A549 (cell line): ENCODE measurements around the gene SLC5A3.

Source experiments
- BCL3 ChIP-seq: fragments of >200 bp; sonication (Bioruptor Twin); formaldehyde crosslinking; IDR thresholded peaks from 3 replicates; pipeline ENCODE4 v1.6.1; 2016
- CBX2 ChIP-seq: fragments of 200-600 bp; sonication (generic); IDR thresholded peaks from 2 replicates; pipeline ENCODE4 v1.6.1; 2016; ENCODE audit warnings: low read depth, mild to moderate bottlenecking, borderline replicate concordance
- CEBPB ChIP-seq, 2 experiments: fragments of >200 bp in 1 of 2; sonication (Bioruptor Twin) in 1 of 2; formaldehyde crosslinking in 1 of 2; IDR thresholded peaks; 2 replicates each; pipeline ENCODE4 v1.6.1; 2012 to 2016
- CHD4 ChIP-seq: fragments of 200-600 bp; sonication (generic); IDR thresholded peaks from 2 replicates; pipeline ENCODE4 v1.6.1; 2016; ENCODE audit warnings: antibody characterized with exemption, mild to moderate bottlenecking, borderline replicate concordance
- CTCF ChIP-seq: fragments of >200 bp; sonication (Bioruptor Twin); formaldehyde crosslinking; IDR thresholded peaks from 3 replicates; pipeline ENCODE4 v1.5.1; 2016
- E2F6 ChIP-seq: IDR thresholded peaks from 2 replicates; pipeline ENCODE4 v1.6.1; 2012; ENCODE audit warnings: low read depth, borderline replicate concordance
- EP300 ChIP-seq, 2 experiments: fragments of >200 bp; sonication (Bioruptor Twin); formaldehyde crosslinking; IDR thresholded peaks; 2 replicates in 1 of 2; 3 replicates in 1 of 2; pipeline ENCODE4 v1.6.1; 2016 to 2017
- HES2 ChIP-seq: fragments of >200 bp; sonication (Bioruptor Twin); formaldehyde crosslinking; IDR thresholded peaks from 2 replicates; pipeline ENCODE4 v1.6.1; 2016
- JUNB ChIP-seq: fragments of >200 bp; sonication (Bioruptor Twin); formaldehyde crosslinking; IDR thresholded peaks from 2 replicates; pipeline ENCODE4 v1.6.1; 2016
- MAX ChIP-seq: IDR thresholded peaks from 2 replicates; pipeline ENCODE4 v1.6.1; 2012
- NR3C1 ChIP-seq: fragments of >200 bp; sonication (Bioruptor Twin); formaldehyde crosslinking; IDR thresholded peaks from 3 replicates; pipeline ENCODE4 v1.6.1; 2017
- POLR2A ChIP-seq: IDR thresholded peaks from 2 replicates; pipeline ENCODE4 v1.6.1; 2012; ENCODE audit warnings: mild to moderate bottlenecking, low read length
- POLR2AphosphoS2 ChIP-seq: conservative IDR thresholded peaks from 2 replicates; pipeline ENCODE4 v1.6.1; 2012; ENCODE audit warnings: low read length, improper control_type of control experiment, inconsistent platforms
- ZFP36 ChIP-seq: fragments of 450-650 bp; IDR thresholded peaks from 2 replicates; pipeline ENCODE4 v1.6.1; 2014; ENCODE audit warnings: borderline replicate concordance; ENCODE audit not compliant: partially characterized antibody

GRCh38 chr21:34073032-34073748, at the start of gene SLC5A3, which contains the start of gene MRPS6:
- TF ChIP-seq CTCF (no peak), EP300 (IDR thresholded peaks at IDR 0.05) (no peak), HES2 (no peak), NR3C1 (no peak), ZFP36 (no peak), CEBPB (IDR thresholded peaks at IDR 0.05) (no peak), CBX2 (no peak), MAX (peak; percentile 59), BCL3 (0 out of 3 replicates have a peak, but pooled peaks have one; percentile 67), POLR2A (peak; percentile 97), POLR2AphosphoS2 (no peak), CHD4 (no peak), E2F6 (peak; percentile 64), JUNB (no peak)
